Right renal cortex interstitium (tissue), 3 donors: Measurements from ENCODE around the gene NBEAL2. TPM values are rescaled to one million over a fixed set of nuclear protein-coding genes. Genes with fewer than 3 reads are reported as not detected.
"Not testable (repeated sequence)": the region's sequence is repeated elsewhere in the genome, so short reads cannot be mapped to it uniquely, and the experiment has no call there.

Experiments used
- DNase-seq, 3 donors: peaks; one replicate each; pipeline ENCODE4 v3.0.0-alpha.2; 2013; ENCODE audit warnings: low read depth in 3 of 3, low spot score in 2 of 3
- polyA plus RNA-seq, 3 donors: library from polyadenylated mRNA; unstranded; fragments of 120-200 nt; gene quantifications; one replicate each; pipeline ENCODE4 v1.2.1, GENCODE V29; 2013; ENCODE audit not compliant: insufficient read length in 3 of 3

Gene NBEAL2
- polyA plus RNA-seq, 3 donors: 29.6 to 33.5 (median 30.9) TPM

DNA sequence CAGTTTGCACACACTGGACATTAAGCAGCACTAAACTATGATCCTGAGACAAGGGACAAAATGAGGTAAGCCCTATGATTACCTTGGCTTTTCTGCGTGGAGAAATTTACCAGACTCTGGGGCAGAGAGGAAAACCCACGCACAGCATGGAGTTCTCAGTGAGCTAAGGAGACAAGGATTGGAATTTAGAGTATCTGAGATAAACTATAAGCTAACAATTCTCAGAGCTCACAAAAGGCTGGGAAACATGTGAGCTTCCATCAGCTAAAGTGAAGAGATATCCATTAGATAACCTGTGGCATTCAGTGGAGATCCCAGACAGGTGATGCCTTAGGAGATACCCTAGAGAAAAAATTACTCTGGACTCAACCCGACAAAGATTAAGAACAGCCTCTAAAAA is 48.7 kb downstream of the NBEAL2 start:
- DNase-seq: no peak

DNA sequence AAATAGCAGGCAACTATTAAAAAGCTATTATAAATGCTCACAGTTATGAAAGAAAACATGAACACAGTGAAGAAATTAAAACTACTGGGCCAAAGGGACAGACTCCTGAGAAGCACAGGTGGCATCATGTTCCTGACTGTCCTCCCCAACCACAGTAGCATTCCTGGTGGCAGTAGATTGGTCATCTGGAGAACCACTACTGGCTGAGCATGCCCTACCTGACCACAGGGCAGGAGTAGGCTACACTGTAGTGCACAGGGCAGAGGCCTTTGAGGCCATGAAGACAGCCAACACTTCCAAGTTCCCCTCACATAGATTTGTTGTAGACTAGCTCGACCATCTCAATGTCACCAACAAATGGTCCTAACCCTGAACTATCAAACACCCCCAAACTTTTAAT is 49.2 kb downstream of the NBEAL2 start:
- no peak for DNase-seq

DNA sequence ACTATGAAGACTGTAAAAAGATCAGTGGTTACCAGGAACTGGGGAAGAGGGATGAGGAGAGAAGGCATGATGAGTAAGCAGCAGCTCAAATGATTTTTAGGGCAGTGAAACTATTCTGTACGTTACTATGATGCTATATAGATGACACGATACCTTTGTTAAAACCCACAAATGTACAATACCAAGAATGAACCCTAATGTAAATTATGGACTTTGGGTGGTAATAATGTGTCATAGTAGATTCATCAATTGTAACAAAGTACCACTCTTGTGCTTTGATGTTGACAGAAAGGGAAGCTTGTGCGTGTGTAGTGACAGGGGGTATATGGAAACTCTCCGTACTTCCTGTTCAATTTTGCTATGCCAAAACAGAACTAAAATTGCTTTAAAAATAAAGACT is 51.6 kb downstream of the NBEAL2 start:
- not testable (repeated sequence) for DNase-seq

DNA sequence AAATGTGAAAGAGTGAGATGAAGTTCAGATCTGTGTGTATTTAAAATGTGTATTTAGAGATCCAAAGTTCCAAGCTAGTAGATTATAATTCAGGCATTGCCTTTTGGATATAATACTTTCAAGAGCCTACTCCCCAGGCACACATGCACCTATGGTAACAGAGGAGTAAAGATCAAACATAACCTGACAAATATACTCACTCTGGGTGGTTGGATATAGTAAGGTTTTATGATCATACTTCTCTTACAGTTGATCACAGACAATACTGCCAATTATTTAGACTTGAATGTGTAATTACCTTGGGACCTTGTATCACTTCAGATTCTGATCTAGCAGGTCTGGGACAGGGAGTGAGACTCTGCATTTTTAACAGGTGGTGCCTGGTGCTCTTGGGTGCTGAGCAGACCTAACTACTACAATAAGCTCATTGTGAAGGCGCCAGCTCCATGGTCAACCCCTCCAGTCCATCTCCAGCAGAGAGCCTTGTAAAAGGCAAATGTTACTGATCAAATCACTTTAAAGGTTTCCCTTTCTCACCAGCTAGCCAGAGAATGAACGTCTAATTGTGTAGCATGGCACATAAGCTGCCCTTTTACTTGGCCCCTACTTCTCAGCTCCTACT is 55.5 kb downstream of the NBEAL2 start:
- no peak for DNase-seq

DNA sequence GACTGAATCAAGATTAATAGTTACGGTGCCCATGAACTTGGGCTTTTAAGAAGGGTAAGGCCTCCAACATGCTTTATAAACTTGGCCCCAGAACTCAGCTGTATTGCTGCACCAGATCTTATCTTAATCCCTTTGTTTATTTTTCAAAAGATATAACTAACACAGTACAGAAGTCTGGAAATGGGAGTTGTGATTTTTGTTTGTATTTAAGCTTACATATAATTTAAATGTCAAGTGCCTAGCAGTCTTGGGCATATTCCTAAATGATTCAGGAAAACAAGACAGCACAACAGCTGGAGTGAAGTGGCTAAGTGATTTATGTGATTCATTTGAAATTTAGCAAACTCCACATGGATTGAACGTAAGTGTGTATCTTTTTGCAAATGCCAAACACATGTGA is 56.2 kb downstream of the NBEAL2 start:
- DNase-seq: no peak

DNA sequence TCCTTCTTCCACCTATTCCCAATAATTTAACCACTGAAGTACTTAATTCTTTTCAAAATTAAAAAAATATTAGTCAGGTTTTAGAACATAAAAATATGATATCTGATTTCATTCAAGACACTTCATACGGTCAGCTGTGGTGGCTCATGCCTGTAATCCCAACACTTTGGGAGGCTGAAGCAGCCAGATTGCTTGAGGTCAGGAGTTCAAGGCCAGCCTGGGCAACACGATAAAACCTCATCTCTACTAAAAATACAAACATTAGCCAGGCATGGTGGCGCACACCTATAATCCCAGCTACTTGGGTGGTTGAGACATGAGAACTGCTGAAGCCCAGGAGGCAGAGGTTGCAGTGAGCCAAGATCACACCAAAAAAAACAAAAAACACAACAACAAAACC is 56.7 kb downstream of the NBEAL2 start:
- no peak for DNase-seq

DNA sequence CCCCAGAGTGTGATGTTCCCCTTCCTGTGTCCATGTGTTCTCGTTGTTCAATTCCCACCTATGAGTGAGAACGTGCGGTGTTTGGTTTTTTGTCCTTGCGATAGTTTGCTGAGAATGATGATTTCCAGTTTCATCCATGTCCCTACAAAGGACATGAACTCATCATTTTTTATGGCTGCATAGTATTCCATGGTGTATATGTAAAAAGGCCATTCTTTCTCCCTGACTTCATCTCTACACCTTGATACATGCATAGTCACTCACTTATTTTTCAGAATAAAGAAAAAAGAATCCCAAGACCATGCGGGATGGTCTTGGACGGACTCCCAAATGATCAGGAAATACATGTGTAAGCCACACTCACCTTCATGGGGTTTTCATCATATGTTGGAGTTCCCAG is 57.8 kb downstream of the NBEAL2 start:
- not testable (repeated sequence) for DNase-seq

DNA sequence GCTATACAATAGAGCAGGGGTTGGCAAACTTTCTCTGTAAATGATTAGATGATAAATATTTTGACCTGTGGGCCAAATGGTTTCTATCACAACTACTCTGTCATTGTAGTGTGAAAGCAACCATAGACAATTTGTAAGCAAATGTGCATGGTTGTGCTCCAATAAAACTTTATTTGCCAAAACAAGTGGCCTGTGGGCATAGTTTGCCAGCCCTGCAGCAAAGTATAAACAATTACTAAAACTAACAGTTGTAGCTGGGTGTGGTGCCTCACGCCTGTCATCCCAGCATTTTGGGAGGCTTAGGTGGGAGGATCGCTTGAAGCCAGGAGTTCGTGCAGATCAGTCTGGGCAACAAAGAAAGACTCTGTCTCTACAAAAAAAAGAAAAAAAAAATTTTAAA is 61.6 kb downstream of the NBEAL2 start:
- no peak for DNase-seq

DNA sequence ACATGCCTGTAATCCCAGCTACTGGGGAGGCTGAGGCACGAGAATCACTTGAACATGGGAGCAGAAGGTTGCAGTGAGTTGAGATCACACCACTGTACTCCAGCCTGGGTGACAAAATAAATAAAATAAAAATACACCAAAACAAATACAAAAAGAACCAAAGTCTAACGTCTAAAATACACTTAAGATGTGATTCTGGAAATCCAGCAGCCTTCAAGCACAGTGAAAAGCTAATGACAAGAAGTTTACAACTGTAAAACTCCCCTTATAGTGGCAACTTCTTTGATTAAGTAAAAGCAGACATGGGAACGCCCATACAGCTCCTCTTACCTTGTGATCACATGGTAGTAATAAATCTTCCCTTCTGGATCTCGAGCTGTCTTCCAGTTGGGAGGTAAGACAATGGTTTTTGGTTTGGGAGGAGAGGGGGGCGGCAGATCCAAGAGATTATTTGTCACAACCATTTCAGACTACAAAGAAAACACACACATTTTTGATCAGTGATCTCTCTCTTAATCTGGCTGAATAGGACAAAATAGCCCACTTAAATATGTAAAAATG is 62.8 kb downstream of the NBEAL2 start:
- no peak for DNase-seq

DNA sequence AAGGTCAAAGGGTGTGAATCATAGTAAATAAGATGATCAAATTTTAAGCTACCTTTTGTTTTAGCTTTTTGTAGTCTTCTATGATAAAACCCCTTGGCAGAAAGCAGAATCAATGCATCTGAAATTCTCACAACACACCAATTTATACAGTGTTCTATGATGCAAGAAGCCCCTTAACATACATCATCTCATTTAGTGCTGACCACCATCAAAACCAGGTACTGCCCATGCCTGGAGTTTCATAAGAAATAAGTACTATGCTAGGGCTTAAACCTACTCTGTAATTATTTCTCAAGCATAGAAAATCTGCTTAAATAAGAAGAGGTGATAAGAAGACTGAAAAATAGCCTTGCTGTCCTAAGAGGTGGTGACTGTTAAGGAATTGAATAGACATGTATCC is 67.6 kb downstream of the NBEAL2 start:
- no peak for DNase-seq

DNA sequence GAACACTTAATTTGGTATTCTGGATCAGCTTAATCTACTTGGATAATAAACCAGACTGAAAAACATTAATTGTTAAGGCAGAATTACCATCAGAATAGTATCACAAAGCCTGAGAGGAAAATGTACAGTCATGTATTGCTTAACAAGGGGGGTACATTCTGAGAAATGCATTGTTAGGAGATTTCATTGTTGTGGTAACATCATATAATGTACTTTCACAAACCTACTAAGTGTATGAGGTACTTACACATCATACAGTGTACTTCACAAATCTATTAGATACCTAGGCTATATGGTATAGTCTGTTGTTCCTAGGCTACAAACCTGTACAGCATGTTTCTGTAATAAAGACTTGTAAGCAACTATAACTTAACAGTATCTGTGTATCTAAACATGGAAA is 68.2 kb downstream of the NBEAL2 start:
- DNase-seq: no peak

DNA sequence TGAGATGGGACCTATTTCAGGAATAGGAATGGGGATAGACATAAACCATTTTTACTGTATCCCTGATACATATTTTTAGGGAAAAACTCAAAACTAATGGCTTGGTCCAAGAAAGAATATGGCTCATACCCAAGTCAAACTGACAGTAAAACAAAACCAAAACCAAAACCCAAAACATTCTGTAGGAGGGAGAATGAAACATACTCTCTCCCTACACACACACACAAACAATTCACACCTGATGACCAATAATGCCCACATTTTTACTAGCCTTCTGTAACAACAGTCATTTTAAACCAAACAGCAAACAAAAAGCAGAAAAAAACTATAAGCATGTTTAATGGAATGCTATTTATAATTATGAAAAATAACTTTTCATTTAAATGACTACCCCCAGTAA is 74.9 kb downstream of the NBEAL2 start:
- DNase-seq: no peak

DNA sequence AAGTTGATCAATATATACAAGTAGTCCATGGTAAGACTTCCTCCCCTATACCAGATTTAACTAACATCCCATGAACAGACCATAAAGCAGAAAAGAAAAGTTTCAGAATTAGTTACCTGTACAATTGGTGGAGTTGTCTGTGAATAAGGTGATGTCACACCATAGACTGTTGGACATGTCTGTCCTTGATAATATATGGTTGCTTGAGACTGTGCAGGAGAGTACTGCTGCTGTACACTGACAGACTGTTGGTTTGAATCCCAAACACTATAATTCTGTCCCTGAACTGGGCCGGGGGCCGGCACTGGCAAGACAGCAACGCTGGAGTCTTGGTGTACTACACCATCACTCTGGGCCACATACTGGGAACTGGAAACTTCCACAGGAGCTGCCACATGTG is 77.2 kb downstream of the NBEAL2 start:
- no peak for DNase-seq

DNA sequence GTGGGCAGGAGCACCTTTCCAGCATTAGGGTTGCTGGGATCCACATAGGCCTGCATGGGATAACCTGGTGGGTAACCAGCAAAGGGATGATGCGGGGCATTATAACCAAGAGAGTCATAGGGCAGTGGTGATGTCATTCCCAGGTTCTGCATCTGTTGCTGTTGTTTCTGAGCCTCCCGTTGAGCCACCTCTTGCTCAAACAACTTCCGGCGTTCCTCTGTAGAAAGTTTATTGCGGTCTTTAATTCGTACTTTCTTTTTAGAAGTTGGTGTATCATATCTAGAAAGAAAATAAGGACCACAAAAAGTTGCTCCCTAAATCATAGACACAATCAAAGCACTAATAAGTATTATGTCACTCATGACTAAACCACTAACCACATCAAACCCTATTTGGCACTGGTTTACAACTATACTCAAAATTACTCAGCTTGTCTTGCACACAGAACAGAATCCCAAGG is 77.8 kb downstream of the NBEAL2 start:
- no peak for DNase-seq

Other genes with a start within 250 kb of the NBEAL2 start
- 10 to 100 TPM; 21.2 to 23.6 (median 22.2) TPM for gene MYL3, start 116.2 kb upstream of the NBEAL2 start, polyA plus RNA-seq
- 100 to 1,000 TPM; 144 to 185 (median 179) TPM for gene PTH1R, start 101.9 kb upstream of the NBEAL2 start, polyA plus RNA-seq
- gene CCDC12, start 2.9 kb upstream of the NBEAL2 start, polyA plus RNA-seq: 10 to 100 TPM; 48.4 to 56.9 (median 55.7) TPM
- 10 to 100 TPM; 66.4 to 80.7 (median 74.8) TPM for gene SETD2, start 184.4 kb downstream of the NBEAL2 start, polyA plus RNA-seq